HK-2 (cell line): ENCODE data around the gene TBC1D9.
"Not testable (repeated sequence)": the region's sequence is repeated elsewhere in the genome, so short reads cannot be mapped to it uniquely, and the experiment has no call there.

ENCODE experiments used
- DNase-seq: peaks from one replicate; pipeline ENCODE4 v3.0.0-alpha.2; 2018; ENCODE audit not compliant: unreplicated experiment

Gene TBC1D9

GRCh38 chr4:140753329-140753728 is 2.9 kb downstream of the TBC1D9 start:
- DNase-seq, result no peak

DNA sequence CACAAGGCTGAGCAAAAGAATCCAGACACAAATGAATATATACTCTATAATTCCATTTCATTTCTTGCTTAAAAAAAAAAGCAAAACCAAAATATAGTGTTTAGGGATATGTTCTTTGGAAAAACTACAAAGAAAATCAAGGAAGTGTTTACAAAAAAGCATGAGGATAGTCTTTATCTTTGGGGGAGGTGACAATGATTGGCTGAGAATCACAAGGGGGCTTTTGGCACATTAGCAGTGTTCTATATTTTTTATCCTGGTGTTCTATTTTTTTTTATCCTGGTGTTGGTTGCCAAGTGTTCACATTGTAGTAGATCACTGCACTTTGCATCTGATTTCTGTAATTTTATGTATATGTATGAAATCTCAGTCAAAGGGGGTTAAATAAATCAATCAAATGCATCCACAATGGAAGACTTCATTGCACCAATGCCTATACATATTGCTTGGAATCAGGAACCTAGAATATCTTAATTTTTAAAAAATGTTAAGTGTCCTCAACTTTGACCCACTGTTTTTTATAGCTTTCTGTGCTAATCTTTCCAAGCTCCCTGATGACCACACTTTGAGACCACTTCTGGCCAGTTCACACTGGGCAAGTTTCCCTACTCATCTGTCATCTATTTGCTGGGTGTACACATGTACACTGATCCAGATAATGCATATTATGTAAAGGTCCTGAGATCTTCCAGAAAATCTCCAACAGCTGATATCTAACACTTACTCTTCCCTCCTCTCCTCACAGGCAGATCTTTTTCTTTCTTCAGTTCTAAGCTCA is 3.7 kb downstream of the TBC1D9 start:
- DNase-seq, result no peak

- DNase-seq, result no peak
Observed at GRCh38 chr4:140750470-140750869, 5.7 kb downstream of the TBC1D9 start.

- no peak for DNase-seq
Observed at GRCh38 chr4:140748171-140748570, 8.0 kb downstream of the TBC1D9 start.

GRCh38 chr4:140746546-140746945 is 9.6 kb downstream of the TBC1D9 start:
- not testable (repeated sequence) for DNase-seq

- DNase-seq, result no peak
Observed at GRCh38 chr4:140744421-140744820, 11.8 kb downstream of the TBC1D9 start.

DNA sequence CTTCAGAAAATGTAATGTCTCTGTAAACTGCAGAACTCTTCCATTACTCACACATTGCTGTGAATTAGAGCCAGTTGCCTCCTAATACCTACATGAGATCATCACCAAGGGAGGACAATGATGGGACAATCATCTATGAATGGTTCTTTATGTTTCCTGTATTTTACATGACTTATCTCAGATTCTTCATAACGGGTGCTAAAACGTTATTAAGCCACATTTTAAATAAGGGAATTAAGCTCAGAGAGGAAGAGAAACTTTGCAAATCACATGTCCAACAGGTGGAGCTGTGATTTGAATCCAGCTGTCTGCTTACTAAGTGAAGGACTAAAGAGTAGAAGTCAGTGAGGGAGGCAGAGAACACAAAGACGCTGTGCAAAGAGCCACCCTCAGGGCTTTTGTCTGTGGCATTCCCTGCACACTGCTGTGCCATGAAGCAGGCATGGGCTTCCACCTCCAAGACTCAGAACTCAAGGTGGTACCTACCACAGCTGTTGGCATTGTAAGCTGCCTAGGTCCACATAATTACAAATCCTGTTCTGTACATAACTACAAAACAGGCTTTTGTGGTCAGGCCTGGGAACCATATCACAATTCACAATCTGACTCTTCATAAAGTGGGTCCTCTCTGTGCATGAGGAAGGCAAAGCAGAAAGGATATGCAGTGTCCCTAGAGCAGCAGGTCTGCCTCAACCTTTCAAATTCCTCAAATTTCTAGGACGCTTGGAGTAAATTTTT is 12.8 kb downstream of the TBC1D9 start:
- no peak for DNase-seq

DNA sequence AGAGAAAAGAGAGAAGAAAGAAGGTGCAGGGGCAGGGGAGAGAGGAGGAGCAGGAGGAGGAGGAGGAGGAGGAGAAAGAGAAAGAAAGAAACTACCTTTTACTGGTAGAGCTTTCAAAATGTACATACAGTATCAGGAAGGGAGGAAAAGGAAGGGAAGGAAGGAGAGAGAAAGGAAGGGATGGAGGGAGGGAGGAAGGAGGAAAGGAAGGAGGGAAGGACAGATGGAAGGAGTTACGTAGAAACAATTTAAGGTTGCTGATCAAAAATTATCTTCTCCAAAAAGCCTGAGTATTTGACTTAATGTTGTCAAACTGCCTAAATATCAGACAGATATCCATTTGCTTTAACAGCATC is 13.4 kb downstream of the TBC1D9 start:
- DNase-seq, result no peak

GRCh38 chr4:140740906-140741670 is 15.1 kb downstream of the TBC1D9 start:
- DNase-seq, result no peak

GRCh38 chr4:140740422-140740821 is 15.8 kb downstream of the TBC1D9 start:
- no peak for DNase-seq

DNA sequence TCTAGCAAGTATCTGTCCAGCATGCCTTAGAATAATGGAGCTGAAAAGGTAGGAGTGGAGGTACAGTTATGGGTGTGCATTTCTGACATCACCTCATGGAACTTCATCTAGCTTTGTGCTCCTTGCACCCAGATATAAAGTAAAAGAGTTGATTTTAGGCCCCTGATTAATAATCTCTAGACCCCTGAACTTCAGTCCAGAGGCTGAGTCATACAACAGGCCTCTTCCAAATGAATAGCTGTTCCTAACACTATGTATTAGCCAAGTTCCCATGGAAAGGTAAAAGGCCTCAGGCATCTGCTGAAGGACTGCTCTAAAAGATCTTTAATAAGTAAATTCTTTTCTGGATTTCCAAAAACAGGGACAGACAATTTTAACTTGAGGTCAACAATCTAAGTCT is 16.2 kb downstream of the TBC1D9 start:
- no peak for DNase-seq

DNA sequence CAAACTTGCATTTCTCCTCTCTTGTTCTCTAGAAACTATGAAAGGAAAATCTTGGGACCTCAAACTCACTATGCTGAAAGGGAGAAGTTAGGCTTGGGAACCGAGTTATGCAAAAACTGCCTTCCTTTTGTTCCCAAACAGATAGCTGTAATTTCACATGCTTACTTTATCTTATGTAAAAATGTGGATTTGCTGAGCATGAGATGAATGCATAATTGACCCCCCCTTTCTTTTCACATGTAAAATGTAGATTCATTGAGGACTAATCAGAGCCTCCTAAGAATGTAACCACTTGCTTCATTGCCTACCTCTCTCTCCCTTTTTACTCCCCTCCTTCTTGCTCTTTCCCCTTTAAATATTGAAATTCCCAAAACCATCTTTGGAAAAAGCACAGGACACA is 18.0 kb downstream of the TBC1D9 start:
- no peak for DNase-seq

DNA sequence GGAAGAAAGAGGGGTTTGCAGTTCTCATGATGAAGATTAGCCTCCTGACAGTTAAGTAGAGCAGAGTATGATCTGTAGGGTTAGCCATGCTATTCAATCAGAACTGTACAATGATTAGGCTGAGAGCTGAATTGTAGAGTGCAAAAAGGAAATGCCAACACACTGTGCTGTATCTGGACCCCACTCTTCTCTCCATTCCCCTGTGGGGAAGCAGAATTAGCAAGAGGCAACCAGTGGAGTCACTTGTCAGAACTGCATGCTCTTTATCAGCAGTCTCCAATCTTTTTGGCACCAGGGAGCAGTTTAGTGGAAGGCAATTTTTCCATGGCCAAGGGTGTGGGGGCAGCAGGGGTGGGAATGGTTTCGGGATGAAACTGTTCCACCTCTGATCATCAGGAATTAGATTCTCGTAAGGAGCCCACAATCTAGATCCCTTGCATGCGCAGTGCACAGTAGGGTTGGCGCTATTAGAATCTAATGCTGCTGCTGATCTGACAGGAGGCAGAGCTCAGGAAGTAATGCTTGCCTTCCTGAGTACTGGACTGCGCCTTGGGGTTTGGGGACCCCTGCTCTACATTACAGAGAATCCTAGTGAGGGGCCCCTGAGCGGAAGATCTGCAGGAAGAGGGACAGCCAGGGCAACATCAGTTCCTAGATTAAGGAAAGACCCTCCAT is 19.4 kb downstream of the TBC1D9 start:
- no peak for DNase-seq

- DNase-seq, result no peak
Observed at GRCh38 chr4:140735779-140736391, 20.3 kb downstream of the TBC1D9 start.

DNA sequence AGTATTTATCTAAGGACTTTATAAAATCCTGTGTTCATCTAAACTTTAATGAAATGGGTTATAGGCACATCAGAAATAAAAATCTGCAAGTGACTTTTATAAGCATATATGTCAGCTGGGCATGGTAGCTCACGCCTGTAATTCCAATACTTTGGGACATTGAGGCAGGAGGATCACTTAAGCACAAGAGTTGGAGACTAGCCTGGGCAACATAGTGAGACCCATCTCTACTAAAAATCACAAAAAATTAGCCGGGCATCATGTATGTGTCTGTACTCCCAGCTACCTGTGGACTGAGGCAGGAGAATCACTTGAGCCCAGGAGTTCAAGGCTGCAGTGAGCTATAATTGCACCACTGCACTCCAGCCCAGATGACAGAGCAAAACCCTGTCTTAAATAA is 20.9 kb downstream of the TBC1D9 start:
- DNase-seq, result no peak

DNA sequence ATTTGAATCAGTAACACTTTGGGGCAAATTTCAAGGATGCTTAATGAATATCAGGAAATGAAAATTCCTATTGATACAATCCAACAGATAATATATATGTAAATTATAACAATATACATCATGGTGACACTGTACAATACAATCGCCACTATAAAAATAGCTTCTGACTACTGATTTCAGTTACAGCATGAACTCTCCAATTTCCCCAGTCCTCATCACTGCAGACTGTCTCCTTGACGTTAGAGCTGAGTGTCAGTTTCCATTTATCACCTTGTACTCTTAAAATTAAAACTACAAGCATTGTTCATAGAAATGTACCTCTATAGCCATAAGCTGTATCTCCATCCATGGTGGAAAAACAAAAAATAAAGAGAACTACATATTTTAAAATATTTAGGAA is 23.4 kb downstream of the TBC1D9 start:
- DNase-seq, result no peak

DNA sequence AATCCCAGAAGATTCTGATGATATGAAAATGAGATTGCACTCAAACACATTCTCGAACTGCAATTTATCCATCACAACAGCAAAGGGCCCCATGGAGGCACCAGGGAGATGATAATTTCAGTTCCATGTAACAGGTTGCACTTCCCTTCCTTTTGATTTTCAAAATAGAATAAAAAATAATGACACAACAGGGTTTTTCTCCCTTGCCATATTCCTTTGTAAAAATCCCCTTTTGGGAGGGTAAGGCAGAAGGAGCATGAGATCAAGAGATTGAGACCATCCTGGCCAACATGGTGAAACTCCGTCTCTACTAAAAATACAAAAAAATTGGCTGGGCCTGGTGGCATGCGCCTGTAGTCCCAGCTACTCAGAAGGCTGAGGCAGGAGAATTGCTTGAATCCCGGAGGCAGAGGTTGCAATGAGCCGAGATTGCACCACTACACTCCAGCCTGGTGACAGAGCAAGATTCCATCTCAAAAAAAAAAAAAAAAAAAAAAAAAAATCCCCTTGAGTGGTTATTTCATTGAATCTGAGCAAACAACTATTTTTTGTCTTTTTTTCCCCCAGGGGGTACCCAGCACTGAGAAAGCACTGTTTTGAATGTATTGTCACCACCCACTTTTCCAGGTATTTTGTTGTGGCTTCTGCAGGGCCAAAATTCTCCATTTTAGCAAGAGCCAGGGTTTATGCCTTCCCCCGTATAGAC is 26.7 kb downstream of the TBC1D9 start:
- no peak for DNase-seq

DNA sequence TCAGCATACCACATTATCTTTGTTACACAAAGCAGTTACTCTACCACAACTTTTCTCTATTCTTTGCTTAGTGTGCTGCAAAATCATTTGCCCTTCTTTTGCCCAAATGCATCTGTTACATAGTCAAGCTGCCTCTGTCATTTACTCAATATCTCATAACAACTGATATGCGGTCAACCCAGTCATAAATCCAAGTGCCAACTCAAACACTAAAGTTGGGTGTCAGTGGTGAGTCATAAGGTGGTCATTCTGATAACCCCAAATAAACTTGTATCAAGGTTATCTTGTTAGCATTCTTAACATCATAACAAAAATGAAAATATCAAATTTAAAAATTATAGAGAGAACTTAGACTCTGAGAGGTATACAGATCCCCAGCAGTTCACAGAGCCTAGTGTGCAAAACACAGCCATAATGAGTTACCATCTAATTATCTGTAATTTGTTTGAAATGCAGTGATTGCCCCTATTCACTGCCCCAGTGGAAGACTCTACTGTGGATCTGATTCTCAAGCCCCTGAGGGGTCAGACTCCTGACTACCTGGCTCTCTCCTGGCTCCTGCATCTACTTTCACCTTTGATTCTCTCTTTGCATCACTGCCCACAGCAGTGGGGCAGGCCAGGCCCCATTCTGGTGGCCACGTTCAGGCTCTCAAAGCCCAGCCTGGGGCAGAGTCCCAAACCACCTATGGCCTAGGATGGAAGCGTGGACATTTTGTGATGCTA is 29.2 kb downstream of the TBC1D9 start:
- DNase-seq, result no peak

GRCh38 chr4:140725556-140725955 is 30.6 kb downstream of the TBC1D9 start:
- no peak for DNase-seq

DNA sequence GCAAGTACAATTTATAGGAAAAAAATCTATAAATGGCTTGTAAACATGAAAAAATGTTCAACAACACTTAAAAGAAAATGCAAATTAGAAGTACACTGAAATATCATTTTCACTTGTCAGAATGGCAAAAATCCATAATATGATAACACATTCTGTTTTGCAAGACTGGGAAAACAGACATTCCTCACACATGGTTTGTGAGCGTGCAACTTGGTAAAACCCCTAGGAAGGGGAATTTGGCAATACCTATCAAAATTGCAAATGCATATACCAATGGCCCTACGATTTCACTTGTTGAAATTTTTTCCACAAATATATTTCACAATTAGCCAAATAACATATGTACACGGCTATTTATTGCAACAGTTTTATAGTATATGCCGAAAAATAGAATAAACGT is 31.4 kb downstream of the TBC1D9 start:
- DNase-seq, result no peak
